IMR-90 (cell line): ENCODE results near the gene ATRN. TPM values are rescaled to one million over a fixed set of nuclear protein-coding genes. Genes with fewer than 3 reads are reported as not detected.
A peak's percentile ranks its signal among the peaks of the same experiment; 100 is the strongest.

Experiments
- ATAC-seq: fragments of 200-7000 bp; cut with Tn5 transposase; 2 replicates; pipeline ENCODE4 v1.9.1; 2020; ENCODE audit warnings: low read depth, mild to moderate bottlenecking, moderate library complexity
- BruUV-seq: library from RNA; stranded (reverse); fragments of 400-500 nt; replicated peaks from 2 replicates; lab custom pipeline; 2021; lab: Mats Ljungman, UMichigan
- CTCF ChIA-PET: fragments of 300-600 bp; formaldehyde crosslinking; extraction: SDS; loops from one replicate; lab custom pipeline; 2021; ENCODE audit warnings: antibody characterized with exemption; lab: Yijun Ruan, JAX
- POLR2A ChIA-PET: fragments of 300-600 bp; sonication (Branson Sonifier 250); formaldehyde crosslinking; loops from one replicate; lab custom pipeline; 2022; ENCODE audit warnings: antibody characterized with exemption; ENCODE audit not compliant: unreplicated experiment; lab: Charles Lee
- DNase-seq: peaks from one replicate; pipeline ENCODE4 v3.0.0; 2013
- H2AFZ ChIP-seq: replicated peaks from 2 replicates; pipeline ENCODE3; 2013; ENCODE audit warnings: low read length, mild to moderate bottlenecking; ENCODE audit not compliant: poor library complexity
- H2AK5ac ChIP-seq: 2 replicates; pipeline ENCODE4 v1.6.1; 2013; ENCODE audit warnings: low read depth, low read length, inconsistent platforms
- H2AK9ac ChIP-seq: replicated peaks from 2 replicates; pipeline ENCODE3; 2013; ENCODE audit warnings: mild to moderate bottlenecking, low read depth, low read length, moderate library complexity; ENCODE audit not compliant: poor library complexity
- H2BK120ac ChIP-seq: 2 replicates; pipeline ENCODE4 v1.6.1; 2013; ENCODE audit warnings: low read depth, low read length, inconsistent platforms
- H2BK15ac ChIP-seq: 3 replicates; pipeline ENCODE4 v1.6.1; 2013; ENCODE audit warnings: low read depth, low read length, inconsistent platforms
- H2BK20ac ChIP-seq: 2 replicates; pipeline ENCODE4 v1.6.1; 2013; ENCODE audit warnings: low read depth, mild to moderate bottlenecking, inconsistent platforms, low read length, moderate library complexity
- H2BK5ac ChIP-seq: 2 replicates; pipeline ENCODE4 v1.6.1; 2013; ENCODE audit warnings: mild to moderate bottlenecking, low read depth, low read length, inconsistent platforms; ENCODE audit not compliant: poor library complexity, severe bottlenecking
- H3K14ac ChIP-seq: replicated peaks from 2 replicates; pipeline ENCODE4 v1.6.1; 2013; ENCODE audit warnings: low read depth, low read length, inconsistent platforms
- H3K18ac ChIP-seq: 2 replicates; pipeline ENCODE4 v1.6.1; 2013; ENCODE audit warnings: low read depth, low read length, control low read depth
- H3K23ac ChIP-seq: 2 replicates; pipeline ENCODE4 v1.6.1; 2013; ENCODE audit warnings: low read depth, low read length, inconsistent platforms
- H3K27ac ChIP-seq: 2 replicates; pipeline ENCODE4 v1.5.1; 2013; ENCODE audit warnings: mild to moderate bottlenecking, control low read depth, low read length; ENCODE audit not compliant: insufficient read depth
- H3K27me3 ChIP-seq: 2 replicates; pipeline ENCODE4 v1.6.1; 2013; ENCODE audit warnings: low read length; ENCODE audit not compliant: control insufficient read depth, insufficient read depth
- H3K36me3 ChIP-seq: 2 replicates; pipeline ENCODE4 v1.6.1; 2013; ENCODE audit warnings: low read length, mixed read lengths; ENCODE audit not compliant: control insufficient read depth, insufficient read depth
- H3K4ac ChIP-seq: 2 replicates; pipeline ENCODE4 v1.6.1; 2013; ENCODE audit warnings: low read depth, low read length, inconsistent platforms
- H3K4me1 ChIP-seq: 2 replicates; pipeline ENCODE4 v1.6.1; 2013; ENCODE audit warnings: low read length, mixed read lengths; ENCODE audit not compliant: control insufficient read depth, insufficient read depth
- H3K4me2 ChIP-seq: 2 replicates; pipeline ENCODE4 v1.6.1; 2013; ENCODE audit warnings: low read depth, mild to moderate bottlenecking, control low read depth, low read length, moderate library complexity
- H3K4me3 ChIP-seq: 2 replicates; pipeline ENCODE4 v1.5.1; 2013; ENCODE audit warnings: low read depth, mild to moderate bottlenecking, control low read depth, low read length, moderate library complexity; ENCODE audit not compliant: insufficient read depth
- H3K56ac ChIP-seq: 2 replicates; pipeline ENCODE4 v1.6.1; 2013; ENCODE audit warnings: low read length, inconsistent platforms; ENCODE audit not compliant: insufficient read depth; ENCODE audit errors: extremely low read depth
- H3K79me1 ChIP-seq, 2 experiments: 2 replicates each; pipeline ENCODE4 v1.6.1; 2013; ENCODE audit warnings: low read length in 2 of 2, inconsistent platforms in 1 of 2, low read depth in 1 of 2
- H3K9ac ChIP-seq: 2 replicates; pipeline ENCODE4 v1.6.1; 2013; ENCODE audit warnings: low read depth, low read length, control low read depth
- H3K9me1 ChIP-seq: 2 replicates; pipeline ENCODE4 v1.6.1; 2013; ENCODE audit warnings: low read length, inconsistent platforms; ENCODE audit not compliant: insufficient read depth
- H3K9me3 ChIP-seq: 2 replicates; pipeline ENCODE4 v1.6.1; 2013; ENCODE audit warnings: low read length; ENCODE audit not compliant: control insufficient read depth, insufficient read depth
- H4K20me1 ChIP-seq: 2 replicates; pipeline ENCODE4 v1.6.1; 2013; ENCODE audit warnings: low read length, inconsistent platforms; ENCODE audit not compliant: insufficient read depth
- H4K5ac ChIP-seq: 2 replicates; pipeline ENCODE4 v1.6.1; 2013; ENCODE audit warnings: mild to moderate bottlenecking, low read depth, low read length, control low read depth
- H4K8ac ChIP-seq, 2 experiments: 2 replicates each; pipeline ENCODE4 v1.6.1; 2013; ENCODE audit warnings: low read depth in 2 of 2, low read length in 2 of 2, control low read depth in 1 of 2, inconsistent platforms in 1 of 2
- H4K91ac ChIP-seq: 2 replicates; pipeline ENCODE4 v1.6.1; 2013; ENCODE audit warnings: low read depth, low read length, inconsistent platforms; ENCODE audit not compliant: insufficient read depth
- BHLHE40 ChIP-seq: fragments of 150-350 bp; IDR thresholded peaks from 2 replicates; pipeline ENCODE4 v1.6.1; 2016; ENCODE audit warnings: mild to moderate bottlenecking, low read depth, low read length
- CEBPB ChIP-seq: IDR thresholded peaks from 2 replicates; pipeline ENCODE4 v1.6.1; 2012; ENCODE audit warnings: low read depth, low read length, improper control_type of control experiment
- CHD1 ChIP-seq: IDR thresholded peaks from 2 replicates; pipeline ENCODE4 v1.6.1; 2012; ENCODE audit warnings: low read depth, low read length, improper control_type of control experiment
- ELK1 ChIP-seq: fragments of 150-350 bp; IDR thresholded peaks from 2 replicates; pipeline ENCODE4 v1.6.1; 2016; ENCODE audit warnings: low read depth, mild to moderate bottlenecking, low read length, moderate library complexity, borderline replicate concordance
- FOS ChIP-seq: fragments of 150-350 bp; IDR thresholded peaks from 2 replicates; pipeline ENCODE4 v1.6.1; 2016; ENCODE audit warnings: low read depth, low read length
- MAFK ChIP-seq: IDR thresholded peaks from 2 replicates; pipeline ENCODE4 v1.6.1; 2012; ENCODE audit warnings: low read depth, low read length, improper control_type of control experiment
- MAZ ChIP-seq: IDR thresholded peaks from 2 replicates; pipeline ENCODE4 v1.6.1; 2012; ENCODE audit warnings: low read depth, mild to moderate bottlenecking, low read length, improper control_type of control experiment, moderate library complexity, borderline replicate concordance
- MXI1 ChIP-seq: IDR thresholded peaks from 2 replicates; pipeline ENCODE4 v1.6.1; 2012; ENCODE audit warnings: low read depth, mild to moderate bottlenecking, low read length, moderate library complexity, borderline replicate concordance
- NFE2L2 ChIP-seq: fragments of 150-350 bp; IDR thresholded peaks from 2 replicates; pipeline ENCODE4 v1.6.1; 2016; ENCODE audit warnings: low read depth, mild to moderate bottlenecking, low read length
- POLR2A ChIP-seq: IDR thresholded peaks from 2 replicates; pipeline ENCODE4 v1.6.1; 2012; ENCODE audit warnings: mild to moderate bottlenecking, low read depth, low read length
- RAD21 ChIP-seq: IDR thresholded peaks from 2 replicates; pipeline ENCODE4 v1.6.1; 2012; ENCODE audit warnings: low read length, improper control_type of control experiment
- RFX5 ChIP-seq: IDR thresholded peaks from 2 replicates; pipeline ENCODE4 v1.8.0; 2012; ENCODE audit warnings: low read depth, mild to moderate bottlenecking, low read length, moderate library complexity
- SMC3 ChIP-seq: fragments of 150-350 bp; IDR thresholded peaks from 2 replicates; pipeline ENCODE4 v1.6.1; 2016; ENCODE audit warnings: low read depth, mild to moderate bottlenecking, antibody characterized with exemption, low read length, moderate library complexity
- WGBS, 2 experiments: methylation state at CpG; one replicate each; pipeline versions ENCODE4 v1.1.5 to v1.1.7; 2013; ENCODE audit warnings: missing lambda C conversion rate in 2 of 2; ENCODE audit not compliant: insufficient read length in 1 of 2; ENCODE audit errors: extremely low coverage in 2 of 2; 5-methylcytosine and 5-hydroxymethylcytosine counted together
- dilution Hi-C: fragments of 300-500 bp; cut with HindIII; formaldehyde crosslinking; loops from one replicate; pipeline ENCODE4 v1.14.3; 2018; ENCODE audit warnings: low sequenced_read_pairs; ENCODE audit not compliant: unreplicated experiment
- in situ Hi-C: fragments of 300-500 bp; cut with MboI; formaldehyde crosslinking; loops from 3 replicates; pipeline ENCODE4 v1.14.3; 2019; ENCODE audit warnings: low sequenced_read_pairs, inconsistent platforms, mixed read lengths
- intact Hi-C: fragments of 100-400 bp; cut with micrococcal nuclease; formaldehyde crosslinking; loops from 2 replicates; pipeline ENCODE4 v1.10.0; 2022
- polyA plus RNA-seq, 3 experiments: library from polyadenylated mRNA; depleted of rRNA; stranded (reverse); fragments of >200 nt; gene quantifications; 2 replicates each; pipeline ENCODE4 v1.2.3, GENCODE V29; 2012; ENCODE audit warnings: low replicate concordance in 1 of 3
- total RNA-seq: library from RNA; depleted of rRNA; stranded (reverse); fragments of >200 nt; gene quantifications from 2 replicates; pipeline ENCODE4 v1.2.3, GENCODE V29; 2012
- TF ChIP-seq, protein P1 (sequence below): fragments of 150-350 bp; IDR thresholded peaks from 2 replicates; pipeline ENCODE4 v1.6.1; 2017; ENCODE audit warnings: mild to moderate bottlenecking, antibody characterized with exemption, low read length, low read depth
- TF ChIP-seq, protein P2 (sequence below): conservative IDR thresholded peaks from 2 replicates; pipeline ENCODE4 v1.5.1; 2012; ENCODE audit warnings: mild to moderate bottlenecking, low read depth, low read length, improper control_type of control experiment

ATRN gene
- total and polyA plus RNA-seq, 2 of the 4 experiments (the other 2 are of a cell fraction), result 32.3 to 46.2 TPM

GRCh38 chr20:3685341-3685740, 214.5 kb downstream of the ATRN start:
- Histone ChIP-seq H3K56ac (no peak overlapping the region), H3K18ac (no peak overlapping the region), H3K23ac (no peak overlapping the region), H2AK9ac (no peak overlapping the region), H3K36me3 (no peaks in the 10 kb centered on the region), H4K20me1 (no peaks in the 10 kb centered on the region), H3K9me3 (no peaks in the 10 kb centered on the region), H2AFZ (peak overlapping the region; percentile 76), H3K9ac (no peak overlapping the region), H4K5ac (no peak overlapping the region), H3K9me1 (peaks cover 17% of the 10 kb centered on the region), H4K8ac (peak overlapping the region in 1 of 2 experiments; percentile 40; a peak in 1 of 4 replicates), H3K27ac (no peak overlapping the region), H3K4me3 (no peak overlapping the region), H3K79me1 (no peaks in the 10 kb centered on the region), H2BK5ac (no peak overlapping the region), H3K14ac (0 out of 2 replicates have a peak overlapping the region, but pooled peaks have one; percentile 15), H2AK5ac (peak overlapping the region; percentile 70; the same call in 1 of the 2 replicates), H2BK15ac (peak overlapping the region; percentile 21; the same call in 1 of the 3 replicates), H3K4me2 (no peak overlapping the region), H3K4me1 (peaks cover 28% of the 10 kb centered on the region), H4K91ac (no peak overlapping the region), H3K27me3 (peaks cover 2% of the 10 kb centered on the region; the same call in 1 of the 2 replicates), H2BK120ac (peak overlapping the region; percentile 16; the same call in 1 of the 2 replicates), H2BK20ac (no peak overlapping the region; the same call in 1 of the 2 replicates), H3K4ac (no peak overlapping the region)
- peak; percentile 53 for DNase-seq
- no peak for ATAC-seq
- intact Hi-C loops (no loop called here), dilution Hi-C loops (no loop called here), in situ Hi-C loops (no loop called here)
- no TSS peak for BruUV-seq
- ChIA-PET POLR2A (interaction anchor here (0.5 kb wide), 1 partner anchor 85 kb away, joined by 5 read pairs; no protein-coding TSS in a partner anchor), CTCF (interaction anchor here (0.5 to 1.2 kb wide), 2 partner anchors 9 to 17 kb away, joined by 3 read pairs; no protein-coding TSS in a partner anchor)
- WGBS, 2 experiments, result 0% methylated on average over 1 of the region's 7 CpGs; no CpG with 5 or more reads in 1 of the 2 experiments
- TF ChIP-seq NFE2L2, result no peak
- no peak for TF ChIP-seq ELK1
- TF ChIP-seq POLR2A, result no peak
- no peak for TF ChIP-seq RFX5
- TF ChIP-seq RAD21, result no peak
- no peak for TF ChIP-seq MAFK
- no peak for TF ChIP-seq CEBPB
- TF ChIP-seq, protein P1, sequence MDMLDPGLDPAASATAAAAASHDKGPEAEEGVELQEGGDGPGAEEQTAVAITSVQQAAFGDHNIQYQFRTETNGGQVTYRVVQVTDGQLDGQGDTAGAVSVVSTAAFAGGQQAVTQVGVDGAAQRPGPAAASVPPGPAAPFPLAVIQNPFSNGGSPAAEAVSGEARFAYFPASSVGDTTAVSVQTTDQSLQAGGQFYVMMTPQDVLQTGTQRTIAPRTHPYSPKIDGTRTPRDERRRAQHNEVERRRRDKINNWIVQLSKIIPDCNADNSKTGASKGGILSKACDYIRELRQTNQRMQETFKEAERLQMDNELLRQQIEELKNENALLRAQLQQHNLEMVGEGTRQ, result no peak
- no peak for TF ChIP-seq CHD1
- TF ChIP-seq BHLHE40, result no peak
- TF ChIP-seq, protein P2, sequence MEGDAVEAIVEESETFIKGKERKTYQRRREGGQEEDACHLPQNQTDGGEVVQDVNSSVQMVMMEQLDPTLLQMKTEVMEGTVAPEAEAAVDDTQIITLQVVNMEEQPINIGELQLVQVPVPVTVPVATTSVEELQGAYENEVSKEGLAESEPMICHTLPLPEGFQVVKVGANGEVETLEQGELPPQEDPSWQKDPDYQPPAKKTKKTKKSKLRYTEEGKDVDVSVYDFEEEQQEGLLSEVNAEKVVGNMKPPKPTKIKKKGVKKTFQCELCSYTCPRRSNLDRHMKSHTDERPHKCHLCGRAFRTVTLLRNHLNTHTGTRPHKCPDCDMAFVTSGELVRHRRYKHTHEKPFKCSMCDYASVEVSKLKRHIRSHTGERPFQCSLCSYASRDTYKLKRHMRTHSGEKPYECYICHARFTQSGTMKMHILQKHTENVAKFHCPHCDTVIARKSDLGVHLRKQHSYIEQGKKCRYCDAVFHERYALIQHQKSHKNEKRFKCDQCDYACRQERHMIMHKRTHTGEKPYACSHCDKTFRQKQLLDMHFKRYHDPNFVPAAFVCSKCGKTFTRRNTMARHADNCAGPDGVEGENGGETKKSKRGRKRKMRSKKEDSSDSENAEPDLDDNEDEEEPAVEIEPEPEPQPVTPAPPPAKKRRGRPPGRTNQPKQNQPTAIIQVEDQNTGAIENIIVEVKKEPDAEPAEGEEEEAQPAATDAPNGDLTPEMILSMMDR, result no peak
- TF ChIP-seq SMC3, result no peak
- no peak for TF ChIP-seq MXI1
- no peak for TF ChIP-seq FOS
- no peak for TF ChIP-seq MAZ
